Gastrocnemius medialis (tissue), 4 donors: ENCODE measurements around the gene CD276. TPM values are rescaled to one million over a fixed set of nuclear protein-coding genes. Genes with fewer than 3 reads are reported as not detected.

Experiments
- ATAC-seq, 2 donors: fragments of 150-250 bp; one replicate each; pipeline ENCODE4 v1.9.1; 2016
- DNase-seq, 2 donors: peaks; one replicate each; pipeline ENCODE4 v3.0.0-alpha.2; 2019
- H3K27ac ChIP-seq, 4 donors: fragments of 200-600 bp; sonication (generic); 1 replicate in 1 of 4; 2 replicates in 3 of 4; pipeline ENCODE4 v1.5.1; 2016 to 2018; ENCODE audit warnings: mild to moderate bottlenecking in 2 of 4, moderate library complexity in 1 of 4
- H3K27me3 ChIP-seq, 3 donors: fragments of 200-600 bp; sonication (generic) in 2 of 3; 1 replicate in 1 of 3; 2 replicates in 2 of 3; pipeline versions ENCODE4 v1.5.1 to v1.6.0; 2016 to 2019; ENCODE audit warnings: mild to moderate bottlenecking in 1 of 3, moderate library complexity in 1 of 3
- H3K36me3 ChIP-seq, 2 donors: fragments of 200-600 bp; sonication (generic) in 1 of 2; one replicate each; pipeline ENCODE4 v1.5.1; 2017 to 2018
- H3K4me1 ChIP-seq, 2 donors: fragments of 200-600 bp; sonication (generic) in 1 of 2; one replicate each; pipeline ENCODE4 v1.5.1; 2016 to 2017; ENCODE audit warnings: mild to moderate bottlenecking in 2 of 2
- H3K4me3 ChIP-seq, 4 donors: fragments of 200-600 bp; sonication (generic) in 3 of 4; 1 replicate in 1 of 4; 2 replicates in 3 of 4; pipeline ENCODE4 v1.5.1; 2016 to 2019; ENCODE audit warnings: mild to moderate bottlenecking in 2 of 4
- H3K9me3 ChIP-seq, 3 donors: fragments of 200-600 bp; sonication (generic) in 2 of 3; 1 replicate in 1 of 3; 2 replicates in 2 of 3; pipeline ENCODE4 v1.5.1; 2016 to 2019
- CTCF ChIP-seq, 5 experiments: fragments of 450-650 bp in 3 of 5; fragments of 200-600 bp in 2 of 5; sonication (generic) in 2 of 5; IDR thresholded peaks in 4 of 5; conservative IDR thresholded peaks in 1 of 5; 1 replicate in 4 of 5; 2 replicates in 1 of 5; pipeline ENCODE4 v1.5.1; 2016 to 2019; ENCODE audit warnings: antibody characterized with exemption in 5 of 5, mild to moderate bottlenecking in 3 of 5, moderate library complexity in 3 of 5
- POLR2A ChIP-seq, 2 donors: fragments of 450-650 bp; IDR thresholded peaks; one replicate each; pipeline ENCODE4 v1.6.1; 2017; ENCODE audit warnings: antibody characterized with exemption in 2 of 2, mild to moderate bottlenecking in 2 of 2, moderate library complexity in 2 of 2
- in situ Hi-C, 4 donors: fragments of 200-750 bp; cut with MboI; loops; one replicate each; pipeline versions ENCODE4 v1.15.0 to v1.8.0; 2017; ENCODE audit warnings: low sequenced_read_pairs in 4 of 4
- intact Hi-C: fragments of 100-400 bp; cut with DNase I; formaldehyde crosslinking; loops from one replicate; pipeline ENCODE4 v1.15.1; 2023; ENCODE audit warnings: low total_unique reads
- total RNA-seq, 4 donors: library from RNA; depleted of rRNA; stranded (reverse); fragments of >200 nt; gene quantifications; one replicate each; pipeline versions ENCODE4 v1.1.0 to v1.2.3, GENCODE V29; 2016

CD276 gene
- total RNA-seq, 4 donors from 2014 or later, result 9.6 to 21.4 (median 16.6) TPM

- in situ Hi-C loops, result no loop called here
These were observed 26.1 kb downstream of the CD276 start for GRCh38 chr15:73710321-73710720.

GRCh38 chr15:73711526-73711925 is 27.3 kb downstream of the CD276 start:
- Histone ChIP-seq H3K4me3 (no peak overlapping the region), H3K4me1 (peaks cover 0 to 7% of the 10 kb centered on the region in 2 donors), H3K27ac (no peak overlapping the region), H3K27me3 (no peaks in the 10 kb centered on the region), H3K9me3 (no peaks in the 10 kb centered on the region), H3K36me3 (peaks cover 0 to 43% of the 10 kb centered on the region in 2 donors)
- in situ Hi-C loops (no loop called here), intact Hi-C loops (no loop called here)
- no peak for ATAC-seq
- DNase-seq, result no peak
- TF ChIP-seq CTCF (IDR thresholded peaks at IDR 0.05 in 4 of 5, conservative IDR thresholded peaks at IDR 0.05 in 1 of 5) (no peak), POLR2A (IDR thresholded peaks at IDR 0.05) (no peak)

More at GRCh38 chr15:73710321-73710720, 26.1 kb downstream of the CD276 start:
- TF ChIP-seq POLR2A (IDR thresholded peaks at IDR 0.05) (no peak), CTCF (IDR thresholded peaks at IDR 0.05 in 4 of 5, conservative IDR thresholded peaks at IDR 0.05 in 1 of 5) (no peak)
- Histone ChIP-seq H3K9me3 (no peaks in the 10 kb centered on the region), H3K4me1 (no peaks in the 10 kb centered on the region), H3K27ac (no peak overlapping the region), H3K27me3 (no peaks in the 10 kb centered on the region), H3K4me3 (no peak overlapping the region), H3K36me3 (peaks cover 0 to 45% of the 10 kb centered on the region in 2 donors)
- intact Hi-C loops, result no loop called here
- ATAC-seq, result no peak
- DNase-seq, result no peak

- peaks cover 0 to 40% of the 10 kb centered on the region in 2 donors for H3K36me3 ChIP-seq
- ATAC-seq (no peak), DNase-seq (no peak)
- H3K27ac ChIP-seq, result no peak overlapping the region
- no peak overlapping the region for H3K4me3 ChIP-seq
- no peaks in the 10 kb centered on the region for H3K9me3 ChIP-seq
- intact Hi-C loops, result no loop called here
- in situ Hi-C loops, result no loop called here
- no peaks in the 10 kb centered on the region for H3K27me3 ChIP-seq
- peaks cover 0 to 8% of the 10 kb centered on the region in 2 donors for H3K4me1 ChIP-seq
- TF ChIP-seq POLR2A (IDR thresholded peaks at IDR 0.05) (no peak), CTCF (IDR thresholded peaks at IDR 0.05 in 4 of 5, conservative IDR thresholded peaks at IDR 0.05 in 1 of 5) (no peak)
These were observed 27.9 kb downstream of the CD276 start for GRCh38 chr15:73712107-73712506.

DNA sequence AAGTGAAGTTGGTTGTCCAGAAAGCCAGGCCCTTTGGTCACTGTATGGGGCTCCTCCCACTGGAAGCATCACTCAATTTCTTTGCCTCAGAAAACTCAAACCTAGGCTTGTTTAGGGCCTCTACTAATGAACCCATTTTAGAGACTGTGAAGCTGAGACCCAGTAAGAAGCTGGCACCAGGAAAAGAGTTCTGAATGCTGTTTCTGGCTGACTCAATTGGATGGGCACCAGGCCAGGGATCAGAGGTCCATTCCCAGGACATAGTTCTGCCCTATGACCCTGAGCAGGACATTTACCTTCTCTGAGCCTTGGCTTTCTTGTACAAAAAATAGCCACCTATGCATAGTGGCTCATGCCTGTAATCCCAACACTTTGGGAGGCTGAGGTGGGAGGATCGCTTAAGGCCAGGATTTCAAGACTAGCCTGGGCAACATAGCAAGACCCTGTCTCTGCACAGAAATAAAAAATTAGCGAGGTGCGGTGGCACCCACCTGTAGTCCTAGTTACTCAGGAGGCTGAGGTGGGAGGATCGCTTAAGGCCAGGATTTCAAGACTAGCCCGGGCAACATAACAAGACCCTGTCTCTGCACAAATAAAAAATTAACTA is 30.6 kb downstream of the CD276 start:
- no peak for TF ChIP-seq POLR2A (IDR thresholded peaks at IDR 0.05)
- Histone ChIP-seq H3K4me1 (peaks cover 0 to 8% of the 10 kb centered on the region in 2 donors), H3K9me3 (no peaks in the 10 kb centered on the region), H3K36me3 (peaks cover 0 to 31% of the 10 kb centered on the region in 2 donors), H3K27me3 (no peaks in the 10 kb centered on the region), H3K4me3 (no peak overlapping the region), H3K27ac (no peak overlapping the region)
- in situ Hi-C loops (no loop called here), intact Hi-C loops (no loop called here)
- no peak for DNase-seq
- no peak for ATAC-seq

DNA sequence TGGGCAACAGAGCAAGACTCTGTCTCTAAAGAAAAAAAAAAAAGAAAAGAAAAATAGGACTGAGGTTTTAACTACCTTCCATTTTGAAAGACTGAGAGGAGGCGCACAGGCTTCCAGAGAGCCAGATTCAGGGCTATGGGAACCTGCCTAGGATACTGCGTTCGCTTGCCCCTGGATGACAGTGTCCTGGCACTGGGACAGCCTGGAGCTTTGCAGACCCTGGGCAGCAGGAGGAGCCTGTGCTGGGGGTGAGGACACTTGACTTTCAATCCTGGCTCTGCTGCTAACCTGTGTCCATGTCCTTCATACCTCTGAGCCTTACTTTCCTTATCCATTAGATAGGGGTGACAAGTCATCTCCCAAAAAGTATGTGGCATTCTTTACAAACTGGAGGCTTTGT is 31.2 kb downstream of the CD276 start:
- DNase-seq (no peak), ATAC-seq (no peak)
- Histone ChIP-seq H3K4me1 (peaks cover 0 to 8% of the 10 kb centered on the region in 2 donors), H3K36me3 (peaks cover 0 to 30% of the 10 kb centered on the region in 2 donors), H3K9me3 (no peaks in the 10 kb centered on the region), H3K27me3 (no peaks in the 10 kb centered on the region), H3K4me3 (no peak overlapping the region), H3K27ac (no peak overlapping the region)
- in situ Hi-C loops (no loop called here), intact Hi-C loops (no loop called here)
- TF ChIP-seq POLR2A (IDR thresholded peaks at IDR 0.05), result no peak
- no peak for TF ChIP-seq CTCF (IDR thresholded peaks at IDR 0.05 in 4 of 5, conservative IDR thresholded peaks at IDR 0.05 in 1 of 5)
